WTC11 (cell line): ENCODE data around the gene C17orf50. TPM values are rescaled to one million over a fixed set of nuclear protein-coding genes. Genes with fewer than 3 reads are reported as not detected.

ENCODE experiments used
- CTCF ChIP-seq: fragments of 200-600 bp; IDR thresholded peaks from 2 replicates; pipeline ENCODE4 v1.8.0; 2022; ENCODE audit warnings: antibody characterized with exemption
- FOXJ3 ChIP-seq: sonication (generic); formaldehyde crosslinking; IDR thresholded peaks from 2 replicates; pipeline ENCODE4 v1.9.0; 2021; ENCODE audit warnings: missing genetic modification reagents, mild to moderate bottlenecking, borderline replicate concordance
- GRHL2 ChIP-seq: fragments of 250-450 bp; sonication (Bioruptor Pico); IDR thresholded peaks from 2 replicates; pipeline ENCODE4 v1.8.0; 2022; ENCODE audit warnings: mild to moderate bottlenecking, moderate library complexity; ENCODE audit not compliant: insufficient replicate concordance, severe bottlenecking
- GTF2I ChIP-seq: fragments of 250-450 bp; sonication (Bioruptor Pico); conservative IDR thresholded peaks from 2 replicates; pipeline ENCODE4 v1.4.0; 2021; ENCODE audit warnings: mild to moderate bottlenecking
- HMGXB4 ChIP-seq: sonication (generic); formaldehyde crosslinking; IDR thresholded peaks from 2 replicates; pipeline ENCODE4 v1.8.1; 2023; ENCODE audit warnings: mild to moderate bottlenecking, moderate library complexity, missing genetic modification reagents
- KAT7 ChIP-seq: sonication (generic); formaldehyde crosslinking; IDR thresholded peaks from 2 replicates; pipeline ENCODE4 v1.8.1; 2023; ENCODE audit warnings: missing genetic modification reagents, mild to moderate bottlenecking, borderline replicate concordance
- MXD4 ChIP-seq: fragments of 250-450 bp; sonication (Bioruptor Pico); IDR thresholded peaks from 2 replicates; pipeline ENCODE4 v1.8.0; 2021; ENCODE audit warnings: mild to moderate bottlenecking, moderate library complexity, borderline replicate concordance
- RORB ChIP-seq: fragments of 250-450 bp; sonication (Bioruptor Pico); IDR thresholded peaks from 2 replicates; pipeline ENCODE4 v1.9.0; 2021; ENCODE audit warnings: mild to moderate bottlenecking
- SMAD3 ChIP-seq: sonication (generic); formaldehyde crosslinking; IDR thresholded peaks from 2 replicates; pipeline ENCODE4 v1.8.0; 2022; ENCODE audit warnings: missing genetic modification reagents, mild to moderate bottlenecking, borderline replicate concordance
- SP1 ChIP-seq: sonication (generic); formaldehyde crosslinking; conservative IDR thresholded peaks from 2 replicates; pipeline ENCODE4 v1.8.1; 2022; ENCODE audit warnings: missing genetic modification reagents
- STAT6 ChIP-seq: sonication (generic); formaldehyde crosslinking; conservative IDR thresholded peaks from 2 replicates; pipeline ENCODE4 v1.8.1; 2023; ENCODE audit warnings: mild to moderate bottlenecking, low read depth, missing genetic modification reagents, moderate library complexity
- USF2 ChIP-seq: sonication (generic); formaldehyde crosslinking; IDR thresholded peaks from 2 replicates; pipeline ENCODE4 v1.8.1; 2023; ENCODE audit warnings: mild to moderate bottlenecking, missing genetic modification reagents, moderate library complexity
- ZNF232 ChIP-seq: sonication (generic); formaldehyde crosslinking; IDR thresholded peaks from 2 replicates; pipeline ENCODE4 v1.8.0; 2022; ENCODE audit warnings: mild to moderate bottlenecking, missing genetic modification reagents
- ZNF317 ChIP-seq: sonication (generic); formaldehyde crosslinking; IDR thresholded peaks from 2 replicates; pipeline ENCODE4 v1.8.1; 2023; ENCODE audit warnings: low read depth, mild to moderate bottlenecking, moderate library complexity, missing genetic modification reagents, borderline replicate concordance
- total RNA-seq: library from RNA; stranded (reverse); gene quantifications from 3 replicates; pipeline ENCODE4 v1.2.3, GENCODE V29; 2021
- TF ChIP-seq, protein P1 (sequence below): sonication (generic); formaldehyde crosslinking; IDR thresholded peaks from 2 replicates; pipeline ENCODE4 v1.8.0; 2022; ENCODE audit warnings: mild to moderate bottlenecking, missing genetic modification reagents
- TF ChIP-seq, protein P2 (sequence below): fragments of 250-450 bp; sonication (Bioruptor Pico); IDR thresholded peaks from 2 replicates; pipeline ENCODE4 v1.9.0; 2021; ENCODE audit warnings: mild to moderate bottlenecking, borderline replicate concordance
- TF ChIP-seq, protein P3 (sequence below): fragments of 250-450 bp; sonication (Bioruptor Pico); IDR thresholded peaks from 2 replicates; pipeline ENCODE4 v2.1.2; 2022; ENCODE audit warnings: mild to moderate bottlenecking, moderate library complexity
- TF ChIP-seq, protein P4 (sequence below): sonication (generic); formaldehyde crosslinking; IDR thresholded peaks from 2 replicates; pipeline ENCODE4 v1.8.1; 2022; ENCODE audit warnings: low read depth, missing genetic modification reagents, borderline replicate concordance

The C17orf50 gene
- total RNA-seq, 1 experiment from 2014 or later = 0.35 TPM

GRCh38 chr17:35740997-35741931 is 19.4 kb upstream of the C17orf50 start (continued):
- TF ChIP-seq STAT6 (CRISPR knock-in tag) (peak; percentile 83; the same call in 1 of the 2 replicates), MXD4 (CRISPR knock-in tag) (no peak), SMAD3 (CRISPR knock-in tag) (peak; percentile 97), GTF2I (no peak), USF2 (CRISPR knock-in tag) (peak; percentile 94), CTCF (no peak), FOXJ3 (CRISPR knock-in tag) (no peak), RORB (no peak), KAT7 (peak; percentile 93), HMGXB4 (peak; percentile 73; the same call in 1 of the 2 replicates), SP1 (CRISPR knock-in tag) (peak; percentile 93), ZNF232 (peak; percentile 98), GRHL2 (CRISPR knock-in tag) (no peak), ZNF317 (CRISPR knock-in tag) (peak; percentile 66; the same call in 1 of the 2 replicates)
- TF ChIP-seq, protein P1, sequence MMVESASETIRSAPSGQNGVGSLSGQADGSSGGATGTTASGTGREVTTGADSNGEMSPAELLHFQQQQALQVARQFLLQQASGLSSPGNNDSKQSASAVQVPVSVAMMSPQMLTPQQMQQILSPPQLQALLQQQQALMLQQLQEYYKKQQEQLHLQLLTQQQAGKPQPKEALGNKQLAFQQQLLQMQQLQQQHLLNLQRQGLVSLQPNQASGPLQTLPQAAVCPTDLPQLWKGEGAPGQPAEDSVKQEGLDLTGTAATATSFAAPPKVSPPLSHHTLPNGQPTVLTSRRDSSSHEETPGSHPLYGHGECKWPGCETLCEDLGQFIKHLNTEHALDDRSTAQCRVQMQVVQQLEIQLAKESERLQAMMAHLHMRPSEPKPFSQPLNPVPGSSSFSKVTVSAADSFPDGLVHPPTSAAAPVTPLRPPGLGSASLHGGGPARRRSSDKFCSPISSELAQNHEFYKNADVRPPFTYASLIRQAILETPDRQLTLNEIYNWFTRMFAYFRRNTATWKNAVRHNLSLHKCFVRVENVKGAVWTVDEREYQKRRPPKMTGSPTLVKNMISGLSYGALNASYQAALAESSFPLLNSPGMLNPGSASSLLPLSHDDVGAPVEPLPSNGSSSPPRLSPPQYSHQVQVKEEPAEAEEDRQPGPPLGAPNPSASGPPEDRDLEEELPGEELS (CRISPR knock-in tag) = peak; percentile 98
- TF ChIP-seq, protein P2, sequence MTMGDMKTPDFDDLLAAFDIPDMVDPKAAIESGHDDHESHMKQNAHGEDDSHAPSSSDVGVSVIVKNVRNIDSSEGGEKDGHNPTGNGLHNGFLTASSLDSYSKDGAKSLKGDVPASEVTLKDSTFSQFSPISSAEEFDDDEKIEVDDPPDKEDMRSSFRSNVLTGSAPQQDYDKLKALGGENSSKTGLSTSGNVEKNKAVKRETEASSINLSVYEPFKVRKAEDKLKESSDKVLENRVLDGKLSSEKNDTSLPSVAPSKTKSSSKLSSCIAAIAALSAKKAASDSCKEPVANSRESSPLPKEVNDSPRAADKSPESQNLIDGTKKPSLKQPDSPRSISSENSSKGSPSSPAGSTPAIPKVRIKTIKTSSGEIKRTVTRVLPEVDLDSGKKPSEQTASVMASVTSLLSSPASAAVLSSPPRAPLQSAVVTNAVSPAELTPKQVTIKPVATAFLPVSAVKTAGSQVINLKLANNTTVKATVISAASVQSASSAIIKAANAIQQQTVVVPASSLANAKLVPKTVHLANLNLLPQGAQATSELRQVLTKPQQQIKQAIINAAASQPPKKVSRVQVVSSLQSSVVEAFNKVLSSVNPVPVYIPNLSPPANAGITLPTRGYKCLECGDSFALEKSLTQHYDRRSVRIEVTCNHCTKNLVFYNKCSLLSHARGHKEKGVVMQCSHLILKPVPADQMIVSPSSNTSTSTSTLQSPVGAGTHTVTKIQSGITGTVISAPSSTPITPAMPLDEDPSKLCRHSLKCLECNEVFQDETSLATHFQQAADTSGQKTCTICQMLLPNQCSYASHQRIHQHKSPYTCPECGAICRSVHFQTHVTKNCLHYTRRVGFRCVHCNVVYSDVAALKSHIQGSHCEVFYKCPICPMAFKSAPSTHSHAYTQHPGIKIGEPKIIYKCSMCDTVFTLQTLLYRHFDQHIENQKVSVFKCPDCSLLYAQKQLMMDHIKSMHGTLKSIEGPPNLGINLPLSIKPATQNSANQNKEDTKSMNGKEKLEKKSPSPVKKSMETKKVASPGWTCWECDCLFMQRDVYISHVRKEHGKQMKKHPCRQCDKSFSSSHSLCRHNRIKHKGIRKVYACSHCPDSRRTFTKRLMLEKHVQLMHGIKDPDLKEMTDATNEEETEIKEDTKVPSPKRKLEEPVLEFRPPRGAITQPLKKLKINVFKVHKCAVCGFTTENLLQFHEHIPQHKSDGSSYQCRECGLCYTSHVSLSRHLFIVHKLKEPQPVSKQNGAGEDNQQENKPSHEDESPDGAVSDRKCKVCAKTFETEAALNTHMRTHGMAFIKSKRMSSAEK (CRISPR knock-in tag) = 0 out of 2 replicates have a peak, but pooled peaks have one; percentile 49
- TF ChIP-seq, protein P3, sequence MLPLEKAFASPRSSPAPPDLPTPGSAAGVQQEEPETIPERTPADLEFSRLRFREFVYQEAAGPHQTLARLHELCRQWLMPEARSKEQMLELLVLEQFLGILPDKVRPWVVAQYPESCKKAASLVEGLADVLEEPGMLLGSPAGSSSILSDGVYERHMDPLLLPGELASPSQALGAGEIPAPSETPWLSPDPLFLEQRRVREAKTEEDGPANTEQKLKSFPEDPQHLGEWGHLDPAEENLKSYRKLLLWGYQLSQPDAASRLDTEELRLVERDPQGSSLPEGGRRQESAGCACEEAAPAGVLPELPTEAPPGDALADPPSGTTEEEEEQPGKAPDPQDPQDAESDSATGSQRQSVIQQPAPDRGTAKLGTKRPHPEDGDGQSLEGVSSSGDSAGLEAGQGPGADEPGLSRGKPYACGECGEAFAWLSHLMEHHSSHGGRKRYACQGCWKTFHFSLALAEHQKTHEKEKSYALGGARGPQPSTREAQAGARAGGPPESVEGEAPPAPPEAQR (CRISPR knock-in tag) = no peak
- TF ChIP-seq, protein P4, sequence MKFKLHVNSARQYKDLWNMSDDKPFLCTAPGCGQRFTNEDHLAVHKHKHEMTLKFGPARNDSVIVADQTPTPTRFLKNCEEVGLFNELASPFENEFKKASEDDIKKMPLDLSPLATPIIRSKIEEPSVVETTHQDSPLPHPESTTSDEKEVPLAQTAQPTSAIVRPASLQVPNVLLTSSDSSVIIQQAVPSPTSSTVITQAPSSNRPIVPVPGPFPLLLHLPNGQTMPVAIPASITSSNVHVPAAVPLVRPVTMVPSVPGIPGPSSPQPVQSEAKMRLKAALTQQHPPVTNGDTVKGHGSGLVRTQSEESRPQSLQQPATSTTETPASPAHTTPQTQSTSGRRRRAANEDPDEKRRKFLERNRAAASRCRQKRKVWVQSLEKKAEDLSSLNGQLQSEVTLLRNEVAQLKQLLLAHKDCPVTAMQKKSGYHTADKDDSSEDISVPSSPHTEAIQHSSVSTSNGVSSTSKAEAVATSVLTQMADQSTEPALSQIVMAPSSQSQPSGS = peak; percentile 91; the same call in 1 of the 2 replicates
